Osteoblast (primary cell): ENCODE measurements around the gene TOMT. TPM values are rescaled to one million over a fixed set of nuclear protein-coding genes. Genes with fewer than 3 reads are reported as not detected.

Source experiments
- DNase-seq: peaks from one replicate; pipeline ENCODE4 v3.0.0; 2011; ENCODE audit warnings: low spot score, mixed read lengths; ENCODE audit not compliant: insufficient read length; ENCODE audit errors: missing footprints
- H2AFZ ChIP-seq: 2 replicates; pipeline ENCODE4 v1.6.0; 2011; ENCODE audit warnings: mild to moderate bottlenecking, low read length
- H3K27ac ChIP-seq: 2 replicates; pipeline ENCODE4 v1.5.1; 2011; ENCODE audit warnings: mild to moderate bottlenecking, low read depth, low read length, moderate library complexity
- H3K27me3 ChIP-seq: 2 replicates; pipeline ENCODE4 v1.6.0; 2012; ENCODE audit warnings: mild to moderate bottlenecking, control low read depth, inconsistent platforms, low read length, moderate library complexity; ENCODE audit not compliant: insufficient read depth
- H3K36me3 ChIP-seq: 2 replicates; pipeline ENCODE4 v1.5.1; 2011; ENCODE audit warnings: mild to moderate bottlenecking, low read length, control low read depth, moderate library complexity; ENCODE audit not compliant: insufficient read depth
- H3K4me1 ChIP-seq: 2 replicates; pipeline ENCODE4 v1.5.1; 2011; ENCODE audit warnings: mild to moderate bottlenecking, low read length, control low read depth, moderate library complexity; ENCODE audit not compliant: insufficient read depth
- H3K4me2 ChIP-seq: 2 replicates; pipeline ENCODE4 v1.6.0; 2011; ENCODE audit warnings: mild to moderate bottlenecking, low read length; ENCODE audit not compliant: insufficient read depth
- H3K4me3 ChIP-seq: fragments of 200-600 bp; sonication (generic); 3 replicates; pipeline ENCODE4 v1.5.1; 2012; ENCODE audit warnings: mild to moderate bottlenecking, low read length, inconsistent platforms; ENCODE audit not compliant: insufficient read depth
- H3K79me2 ChIP-seq: 2 replicates; pipeline ENCODE4 v1.6.0; 2012; ENCODE audit warnings: mild to moderate bottlenecking, low read length, control low read depth, inconsistent platforms; ENCODE audit not compliant: insufficient read depth
- H3K9me3 ChIP-seq: 2 replicates; pipeline ENCODE4 v1.5.1; 2011; ENCODE audit warnings: low read depth, low read length, control low read depth
- H4K20me1 ChIP-seq: 2 replicates; pipeline ENCODE4 v1.6.0; 2012; ENCODE audit warnings: mild to moderate bottlenecking, low read length, control low read depth; ENCODE audit not compliant: insufficient read depth
- total RNA-seq: library from RNA; depleted of rRNA; stranded (reverse); fragments of >200 nt; gene quantifications from 2 replicates; pipeline ENCODE4 v1.2.3, GENCODE V29; 2012
- TF ChIP-seq, protein P1 (sequence below): IDR thresholded peaks from 2 replicates; pipeline ENCODE4 v1.5.1; 2011; ENCODE audit warnings: mild to moderate bottlenecking, low read depth, low read length, moderate library complexity; ENCODE audit errors: extremely low read depth

The TOMT gene
- total RNA-seq, 1 donor, result not detected

DNA sequence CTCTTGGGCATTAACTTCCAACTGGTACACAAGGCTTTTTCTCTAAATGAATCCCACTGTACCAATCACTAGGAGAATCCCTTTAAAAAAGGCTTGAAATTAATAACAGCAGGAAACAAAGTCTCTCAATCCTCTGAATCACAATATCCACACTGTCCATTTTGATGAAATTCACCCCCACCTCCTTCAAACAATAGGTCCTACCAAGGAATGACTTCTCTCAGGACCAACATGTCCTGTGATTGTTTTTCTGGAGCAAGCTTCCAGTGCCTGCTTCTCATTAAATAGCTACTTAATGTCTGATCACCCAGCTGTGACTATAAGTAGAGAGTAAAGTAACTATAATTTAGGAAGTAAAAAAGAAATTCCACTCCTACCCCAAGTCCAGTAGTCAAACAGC is 38.5 kb upstream of the TOMT start:
- Histone ChIP-seq H2AFZ (peak overlapping the region; percentile 45), H3K36me3 (peaks cover 11% of the 10 kb centered on the region), H3K27ac (peak overlapping the region; percentile 28), H3K79me2 (peaks cover 71% of the 10 kb centered on the region), H3K27me3 (no peaks in the 10 kb centered on the region), H4K20me1 (no peaks in the 10 kb centered on the region), H3K9me3 (no peaks in the 10 kb centered on the region), H3K4me1 (peaks cover 46% of the 10 kb centered on the region), H3K4me2 (peak overlapping the region; percentile 24), H3K4me3 (no peak overlapping the region)
- no peak for DNase-seq
- TF ChIP-seq, protein P1, sequence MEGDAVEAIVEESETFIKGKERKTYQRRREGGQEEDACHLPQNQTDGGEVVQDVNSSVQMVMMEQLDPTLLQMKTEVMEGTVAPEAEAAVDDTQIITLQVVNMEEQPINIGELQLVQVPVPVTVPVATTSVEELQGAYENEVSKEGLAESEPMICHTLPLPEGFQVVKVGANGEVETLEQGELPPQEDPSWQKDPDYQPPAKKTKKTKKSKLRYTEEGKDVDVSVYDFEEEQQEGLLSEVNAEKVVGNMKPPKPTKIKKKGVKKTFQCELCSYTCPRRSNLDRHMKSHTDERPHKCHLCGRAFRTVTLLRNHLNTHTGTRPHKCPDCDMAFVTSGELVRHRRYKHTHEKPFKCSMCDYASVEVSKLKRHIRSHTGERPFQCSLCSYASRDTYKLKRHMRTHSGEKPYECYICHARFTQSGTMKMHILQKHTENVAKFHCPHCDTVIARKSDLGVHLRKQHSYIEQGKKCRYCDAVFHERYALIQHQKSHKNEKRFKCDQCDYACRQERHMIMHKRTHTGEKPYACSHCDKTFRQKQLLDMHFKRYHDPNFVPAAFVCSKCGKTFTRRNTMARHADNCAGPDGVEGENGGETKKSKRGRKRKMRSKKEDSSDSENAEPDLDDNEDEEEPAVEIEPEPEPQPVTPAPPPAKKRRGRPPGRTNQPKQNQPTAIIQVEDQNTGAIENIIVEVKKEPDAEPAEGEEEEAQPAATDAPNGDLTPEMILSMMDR, result no peak

DNA sequence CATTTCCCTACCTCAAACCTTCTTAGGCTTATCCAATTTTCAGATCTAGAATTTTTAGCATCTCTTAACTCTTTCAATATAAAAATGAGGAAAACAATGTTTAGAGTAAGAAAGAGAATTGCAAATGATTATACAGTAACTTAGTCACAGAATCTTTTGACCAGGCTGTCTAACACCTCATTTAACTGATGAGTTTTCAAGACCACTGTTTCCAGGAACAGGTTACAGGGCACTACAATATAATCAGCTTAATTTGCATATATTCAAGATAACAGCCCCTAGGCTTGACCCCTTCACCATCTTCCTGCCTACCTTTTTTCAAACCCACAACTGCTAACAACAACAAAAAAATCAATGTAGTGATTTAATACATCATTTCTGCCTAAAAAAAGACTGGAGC is 38.0 kb upstream of the TOMT start:
- no peak for DNase-seq
- Histone ChIP-seq H2AFZ (no peak overlapping the region), H3K4me3 (no peak overlapping the region), H3K4me1 (peaks cover 50% of the 10 kb centered on the region), H3K27me3 (no peaks in the 10 kb centered on the region), H3K4me2 (no peak overlapping the region), H3K9me3 (no peaks in the 10 kb centered on the region), H3K79me2 (peaks cover 70% of the 10 kb centered on the region), H3K27ac (no peak overlapping the region), H3K36me3 (peaks cover 8% of the 10 kb centered on the region), H4K20me1 (no peaks in the 10 kb centered on the region)
- TF ChIP-seq, protein P1, result no peak

DNA sequence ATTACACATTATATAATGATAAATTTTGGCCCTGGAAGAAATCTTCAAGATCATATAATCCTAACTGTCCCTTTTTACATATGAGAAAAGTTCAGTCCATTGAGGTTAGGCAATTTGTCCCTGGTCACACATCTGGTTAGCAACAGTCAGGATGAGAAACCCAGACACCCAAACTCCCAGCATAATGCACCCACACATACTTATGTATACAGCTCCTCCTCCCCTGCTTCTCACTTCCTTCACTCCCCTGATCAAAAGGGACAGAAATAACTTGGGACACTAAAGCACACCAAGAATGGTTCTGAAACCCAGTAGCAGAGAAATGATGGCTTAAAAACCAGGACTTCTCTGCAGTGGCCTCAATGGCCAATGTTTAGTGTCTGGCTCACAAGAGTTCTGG is 36.5 kb upstream of the TOMT start:
- no peak for DNase-seq
- H4K20me1 ChIP-seq, result no peaks in the 10 kb centered on the region
- H3K36me3 ChIP-seq, result peaks cover 7% of the 10 kb centered on the region
- H3K4me3 ChIP-seq, result peak overlapping the region; percentile 34
- peaks cover 50% of the 10 kb centered on the region for H3K4me1 ChIP-seq
- H3K27ac ChIP-seq, result peak overlapping the region; percentile 79
- H3K79me2 ChIP-seq, result peaks cover 76% of the 10 kb centered on the region
- peak overlapping the region; percentile 79 for H2AFZ ChIP-seq
- no peaks in the 10 kb centered on the region for H3K27me3 ChIP-seq
- TF ChIP-seq, protein P1, result no peak
- peak overlapping the region; percentile 65 for H3K4me2 ChIP-seq
- no peaks in the 10 kb centered on the region for H3K9me3 ChIP-seq

DNA sequence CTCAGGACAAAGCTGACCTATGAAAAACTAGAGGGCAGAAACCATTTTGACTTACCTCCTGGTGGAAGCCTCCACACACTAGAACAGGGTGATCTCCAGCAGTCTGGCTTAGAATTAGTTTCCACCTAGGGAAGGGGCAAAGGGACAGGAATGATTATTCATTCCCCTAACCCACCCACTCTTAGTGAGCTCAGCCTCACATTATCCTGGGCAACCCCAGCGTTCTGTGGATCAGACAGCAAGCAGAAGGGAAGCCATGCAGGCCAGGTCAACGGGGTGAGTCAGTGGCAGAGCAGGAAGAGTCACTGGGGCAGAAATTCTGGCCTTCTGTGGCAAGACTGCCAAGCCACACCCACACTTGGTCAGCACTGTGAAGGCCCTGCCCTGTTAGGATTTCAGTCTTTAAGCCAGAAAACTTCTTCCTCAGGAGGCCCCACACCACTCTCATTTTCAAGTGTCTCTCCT is 35.9 kb upstream of the TOMT start:
- no peaks in the 10 kb centered on the region for H3K27me3 ChIP-seq
- peak overlapping the region; percentile 79 for H3K27ac ChIP-seq
- H3K36me3 ChIP-seq, result peaks cover 6% of the 10 kb centered on the region
- H4K20me1 ChIP-seq, result no peaks in the 10 kb centered on the region
- DNase-seq, result peak; percentile 73
- TF ChIP-seq, protein P1, result no peak
- H3K4me1 ChIP-seq, result peaks cover 50% of the 10 kb centered on the region
- no peaks in the 10 kb centered on the region for H3K9me3 ChIP-seq
- peaks cover 76% of the 10 kb centered on the region for H3K79me2 ChIP-seq
- H3K4me2 ChIP-seq, result peak overlapping the region; percentile 65
- peak overlapping the region; percentile 79 for H2AFZ ChIP-seq
- H3K4me3 ChIP-seq, result peak overlapping the region; percentile 34
